HAP-1 (cell line): ENCODE measurements around the gene MYCBPAP.

Experiments used
- DNase-seq, 2 experiments: peaks; one replicate each; pipeline ENCODE4 v3.0.0-alpha.2; 2016 to 2020; ENCODE audit warnings: low spot score in 2 of 2
- H3K27me3 ChIP-seq: fragments of 250-450 bp; sonication (Bioruptor Pico); 2 replicates; pipeline ENCODE4 v1.5.1; 2020; ENCODE audit warnings: low read depth, mild to moderate bottlenecking, moderate library complexity
- H3K36me3 ChIP-seq: fragments of 250-450 bp; sonication (Bioruptor Pico); replicated peaks from 2 replicates; pipeline ENCODE4 v1.5.1; 2020; ENCODE audit warnings: mild to moderate bottlenecking
- H3K4me1 ChIP-seq: fragments of 250-450 bp; sonication (Bioruptor Pico); 2 replicates; pipeline ENCODE4 v1.5.1; 2020; ENCODE audit warnings: mild to moderate bottlenecking
- H3K4me3 ChIP-seq: fragments of 250-450 bp; sonication (Bioruptor Pico); 2 replicates; pipeline ENCODE4 v1.5.1; 2020; ENCODE audit warnings: mild to moderate bottlenecking, moderate library complexity
- H3K9me3 ChIP-seq: fragments of 250-450 bp; sonication (Bioruptor Pico); 2 replicates; pipeline ENCODE4 v1.5.1; 2020; ENCODE audit warnings: mild to moderate bottlenecking, moderate library complexity
- in situ Hi-C: fragments of 300-500 bp; cut with MboI; formaldehyde crosslinking; loops from 3 replicates; pipeline ENCODE4 v1.14.3; 2020; ENCODE audit warnings: low sequenced_read_pairs, inconsistent platforms, mixed read lengths

Gene MYCBPAP

DNA sequence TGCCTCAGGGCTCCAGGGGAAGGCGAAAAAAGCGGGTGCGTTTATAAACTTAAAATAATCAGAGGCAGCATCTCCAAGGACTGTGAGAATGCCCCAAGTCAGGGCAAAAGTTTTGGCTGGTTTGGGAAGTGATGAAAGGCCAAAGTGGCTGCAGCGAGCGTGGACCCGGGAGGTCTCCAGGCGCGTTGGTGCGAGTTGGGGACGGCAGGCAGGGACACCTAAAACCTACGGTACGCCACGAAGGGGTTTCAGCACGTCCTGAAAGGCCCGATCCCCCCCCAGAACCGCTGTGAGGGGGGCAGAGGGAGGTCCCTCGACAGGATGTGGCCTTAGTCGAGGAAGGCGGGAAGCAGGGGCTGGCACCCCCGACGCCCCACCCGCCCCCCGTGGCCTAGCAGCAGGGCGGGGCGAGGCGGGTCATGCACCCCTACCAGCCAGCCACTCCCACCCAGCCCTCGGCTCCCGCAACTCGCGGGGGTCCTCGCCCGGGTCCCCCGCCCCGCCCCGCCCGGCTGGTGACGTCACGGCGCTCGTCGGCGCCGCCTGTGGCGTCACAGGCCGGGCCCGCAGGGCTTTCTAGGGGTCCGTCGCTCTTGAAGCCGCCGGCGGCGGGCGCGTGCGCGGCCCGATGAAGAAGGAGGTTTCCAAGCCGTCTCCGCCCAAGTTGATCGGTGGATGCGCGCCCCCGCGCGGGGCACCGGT is at the start of gene MYCBPAP:
TSS of gene MYCBPAP (plus strand) at position 569 of the 702 bp plus-strand sequence. CDS start 236 bp downstream, outside the sequence.
- peak; percentile 49 to 81 for DNase-seq
- peak within 1 kb of the TSS; percentile 24 for H3K4me3 ChIP-seq

GRCh38 chr17:50458701-50459676 is 49.2 kb upstream of the MYCBPAP start:
- no peak for DNase-seq
- Histone ChIP-seq H3K4me1 (no peaks in the 10 kb centered on the region), H3K4me3 (no peak overlapping the region), H3K27me3 (no peaks in the 10 kb centered on the region), H3K9me3 (no peaks in the 10 kb centered on the region), H3K36me3 (no peaks in the 10 kb centered on the region)
- in situ Hi-C loops: no loop called here

More for the DNA sequence above, at the start of gene MYCBPAP:
- H3K4me1 ChIP-seq: peaks cover 4% of the 10 kb centered on the region
- in situ Hi-C loops: no loop called here
- H3K36me3 ChIP-seq: no peaks in the 10 kb centered on the region
- H3K9me3 ChIP-seq: no peaks in the 10 kb centered on the region
- no peaks in the 10 kb centered on the region for H3K27me3 ChIP-seq

DNA sequence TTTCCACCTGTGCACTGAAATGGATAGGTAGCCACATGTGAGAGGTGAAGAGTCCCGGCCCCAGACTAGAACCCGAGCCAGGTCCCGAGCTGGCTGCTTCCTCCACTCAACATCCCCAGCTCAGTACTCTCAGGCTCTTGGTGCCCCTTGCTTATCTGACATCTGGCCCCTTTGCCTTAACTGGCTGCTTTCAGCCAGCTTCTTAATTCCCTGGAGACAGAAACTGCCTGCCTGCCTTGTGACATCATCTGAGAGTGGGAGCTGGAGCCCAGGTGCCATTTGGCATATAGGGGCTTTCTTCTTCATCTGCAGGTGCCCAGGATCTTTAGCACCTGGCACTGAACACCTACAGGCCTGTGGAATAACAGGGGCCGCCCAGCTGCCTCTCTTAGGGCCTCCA is 48.5 kb upstream of the MYCBPAP start:
- no peak for DNase-seq
- in situ Hi-C loops: no loop called here
- no peak overlapping the region for H3K4me3 ChIP-seq

GRCh38 chr17:50460831-50461526 is 47.3 kb upstream of the MYCBPAP start:
- Histone ChIP-seq H3K4me1 (no peaks in the 10 kb centered on the region), H3K4me3 (no peak overlapping the region), H3K27me3 (no peaks in the 10 kb centered on the region), H3K36me3 (no peaks in the 10 kb centered on the region), H3K9me3 (no peaks in the 10 kb centered on the region)
- in situ Hi-C loops: no loop called here
- no peak for DNase-seq

More for the DNA sequence above, 48.5 kb upstream of the MYCBPAP start:
- Histone ChIP-seq H3K27me3 (no peaks in the 10 kb centered on the region), H3K9me3 (no peaks in the 10 kb centered on the region), H3K36me3 (no peaks in the 10 kb centered on the region), H3K4me1 (no peaks in the 10 kb centered on the region)

DNA sequence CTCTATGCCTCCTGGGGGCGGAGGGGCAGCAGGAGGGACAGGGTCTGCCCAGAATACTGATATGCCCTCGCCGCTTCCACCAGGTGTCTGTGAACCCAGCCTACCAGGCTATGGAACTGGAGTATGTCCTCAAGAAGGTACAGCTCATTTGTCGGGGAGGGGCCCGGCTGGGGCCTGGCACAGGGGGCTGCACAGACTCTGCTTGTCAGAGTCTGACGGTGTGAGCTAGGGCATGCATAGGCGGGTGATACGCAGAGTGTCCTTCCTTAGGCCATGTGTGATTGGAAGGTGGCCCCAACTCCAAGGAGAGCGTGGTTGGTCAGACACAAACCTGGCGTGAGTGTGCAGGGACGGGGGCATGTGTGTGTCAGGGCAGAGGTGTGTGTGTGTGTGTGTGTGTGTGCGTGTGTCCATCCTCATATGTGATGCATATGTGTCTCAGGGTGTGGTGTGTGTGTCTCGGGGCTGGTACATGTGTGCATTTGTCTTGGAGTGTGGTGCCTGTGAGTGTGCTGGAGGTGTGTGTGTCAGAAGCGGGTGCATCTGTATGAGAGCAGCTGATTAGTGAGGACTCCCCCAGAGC is 46.6 kb upstream of the MYCBPAP start:
- no peaks in the 10 kb centered on the region for H3K27me3 ChIP-seq
- DNase-seq: no peak
- no peaks in the 10 kb centered on the region for H3K9me3 ChIP-seq
- H3K4me3 ChIP-seq: no peak overlapping the region
- H3K4me1 ChIP-seq: no peaks in the 10 kb centered on the region
- in situ Hi-C loops: no loop called here
- no peaks in the 10 kb centered on the region for H3K36me3 ChIP-seq

GRCh38 chr17:50462446-50462845 is 45.8 kb upstream of the MYCBPAP start:
- in situ Hi-C loops: no loop called here
- no peaks in the 10 kb centered on the region for H3K4me1 ChIP-seq
- no peaks in the 10 kb centered on the region for H3K9me3 ChIP-seq
- H3K4me3 ChIP-seq: no peak overlapping the region
- H3K36me3 ChIP-seq: no peaks in the 10 kb centered on the region
- H3K27me3 ChIP-seq: no peaks in the 10 kb centered on the region
- no peak for DNase-seq

DNA sequence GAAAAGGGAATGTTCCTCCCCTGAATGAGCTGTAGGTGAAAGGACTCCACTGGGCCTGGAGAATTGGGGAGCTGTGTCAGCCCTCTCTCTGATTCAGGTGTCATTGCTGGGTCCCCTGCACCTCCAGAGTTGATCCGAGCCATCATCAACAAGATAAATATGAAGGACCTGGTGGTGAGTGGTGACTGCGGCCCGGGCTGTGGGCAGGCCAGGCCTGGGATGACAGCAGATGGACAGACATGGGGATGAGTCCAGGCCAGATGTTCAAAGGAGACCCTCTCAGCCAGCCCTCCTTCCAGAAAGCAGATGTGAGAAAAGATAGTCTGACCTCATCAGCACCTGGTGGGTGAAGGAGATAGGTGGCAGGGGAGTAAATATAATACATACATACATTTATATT is 44.1 kb upstream of the MYCBPAP start:
- Histone ChIP-seq H3K9me3 (no peaks in the 10 kb centered on the region), H3K27me3 (no peaks in the 10 kb centered on the region), H3K36me3 (no peaks in the 10 kb centered on the region), H3K4me3 (no peak overlapping the region), H3K4me1 (no peaks in the 10 kb centered on the region)
- in situ Hi-C loops: no loop called here
- no peak for DNase-seq

GRCh38 chr17:50464736-50465135 is 43.5 kb upstream of the MYCBPAP start:
- Histone ChIP-seq H3K4me3 (no peak overlapping the region), H3K36me3 (no peaks in the 10 kb centered on the region), H3K4me1 (no peaks in the 10 kb centered on the region), H3K9me3 (no peaks in the 10 kb centered on the region), H3K27me3 (no peaks in the 10 kb centered on the region)
- no peak for DNase-seq
- in situ Hi-C loops: no loop called here

- no peak for DNase-seq
- Histone ChIP-seq H3K4me1 (no peaks in the 10 kb centered on the region), H3K27me3 (no peaks in the 10 kb centered on the region), H3K9me3 (no peaks in the 10 kb centered on the region), H3K4me3 (no peak overlapping the region), H3K36me3 (no peaks in the 10 kb centered on the region)
- in situ Hi-C loops: no loop called here
These were observed 43.1 kb upstream of the MYCBPAP start for GRCh38 chr17:50465171-50465570.

DNA sequence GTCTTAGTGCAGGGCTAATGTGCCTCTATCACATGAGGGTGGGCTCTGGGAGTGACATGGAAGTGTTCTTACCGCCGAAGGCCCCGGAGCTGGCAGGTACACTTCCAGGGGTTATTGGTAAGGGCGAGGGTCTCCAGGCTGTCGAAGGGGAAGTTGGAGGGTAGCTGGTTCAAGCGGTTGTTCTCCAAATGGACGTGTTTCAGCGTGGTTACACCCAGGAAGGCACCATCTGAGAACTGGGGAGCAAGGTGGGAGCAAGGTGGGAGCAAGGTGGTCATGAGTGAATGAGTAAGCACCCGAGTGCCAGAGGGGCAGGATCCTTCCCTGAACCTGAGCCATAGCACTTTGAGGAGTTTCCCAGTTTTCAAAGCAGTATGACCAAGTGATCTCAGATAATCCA is 42.6 kb upstream of the MYCBPAP start:
- H3K27me3 ChIP-seq: no peaks in the 10 kb centered on the region
- in situ Hi-C loops: no loop called here
- DNase-seq: no peak
- no peaks in the 10 kb centered on the region for H3K9me3 ChIP-seq
- H3K4me1 ChIP-seq: no peaks in the 10 kb centered on the region
- no peaks in the 10 kb centered on the region for H3K36me3 ChIP-seq
- no peak overlapping the region for H3K4me3 ChIP-seq

- H3K4me3 ChIP-seq: no peak overlapping the region
- H3K4me1 ChIP-seq: no peaks in the 10 kb centered on the region
- no peaks in the 10 kb centered on the region for H3K9me3 ChIP-seq
- in situ Hi-C loops: no loop called here
- H3K36me3 ChIP-seq: no peaks in the 10 kb centered on the region
- H3K27me3 ChIP-seq: no peaks in the 10 kb centered on the region
- no peak for DNase-seq
These were observed 41.7 kb upstream of the MYCBPAP start for GRCh38 chr17:50466371-50467113.

DNA sequence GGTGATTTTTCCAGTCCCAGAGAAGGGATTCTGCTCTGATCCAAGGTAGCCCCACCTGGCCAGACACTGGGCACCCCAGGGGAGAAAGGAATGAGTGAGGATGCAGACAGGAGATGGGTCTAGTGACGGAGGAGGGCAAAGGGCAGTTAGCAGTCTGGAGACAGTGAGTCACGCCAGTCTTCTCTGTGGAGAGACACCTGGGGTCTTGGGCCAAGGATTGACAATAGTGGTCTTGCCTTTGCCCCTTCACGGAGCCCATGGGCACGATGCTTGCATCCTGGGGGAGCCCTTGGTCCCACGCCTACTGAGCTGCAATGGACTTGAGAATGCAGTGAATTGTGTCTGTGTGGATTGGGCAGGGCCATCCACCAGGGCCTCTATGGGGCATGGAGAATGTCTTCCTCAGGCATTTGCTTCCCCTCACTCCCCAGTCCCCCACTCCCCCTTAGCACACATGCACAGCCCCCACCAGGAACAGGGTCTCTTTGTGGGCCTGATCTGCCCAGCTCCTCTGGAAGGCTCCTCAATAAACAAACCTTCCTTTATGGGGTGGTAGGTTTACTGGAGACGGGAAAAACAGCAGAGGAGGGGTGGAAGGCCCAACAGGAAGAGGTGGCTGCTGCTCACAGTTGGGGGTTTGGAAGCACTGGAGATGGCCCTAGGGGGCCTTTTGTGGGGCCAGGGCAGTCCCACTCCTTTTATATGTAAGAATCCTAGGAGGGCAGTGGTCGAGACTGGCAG is 41.0 kb upstream of the MYCBPAP start:
- Histone ChIP-seq H3K9me3 (no peaks in the 10 kb centered on the region), H3K4me3 (no peak overlapping the region), H3K36me3 (no peaks in the 10 kb centered on the region), H3K27me3 (no peaks in the 10 kb centered on the region), H3K4me1 (no peaks in the 10 kb centered on the region)
- no peak for DNase-seq
- in situ Hi-C loops: no loop called here
